Liver (tissue), 9 donors: Measurements from ENCODE around the gene CORT. TPM values are rescaled to one million over a fixed set of nuclear protein-coding genes. Genes with fewer than 3 reads are reported as not detected.

ENCODE experiments used
- DNase-seq: peaks from one replicate; pipeline ENCODE4 v3.0.0-alpha.2; 2017; ENCODE audit warnings: low spot score
- H3K27ac ChIP-seq, 2 donors: one replicate each; pipeline ENCODE4 v1.7.0; 2013; ENCODE audit warnings: inconsistent platforms in 2 of 2, low read length in 2 of 2, control low read depth in 1 of 2, low read depth in 1 of 2, mild to moderate bottlenecking in 1 of 2
- H3K27me3 ChIP-seq, 4 donors: one replicate each; pipeline versions ENCODE4 v1.6.1 to v1.7.0; 2013; ENCODE audit warnings: low read length in 3 of 4, inconsistent platforms in 1 of 4, mild to moderate bottlenecking in 1 of 4, moderate library complexity in 1 of 4; ENCODE audit not compliant: control insufficient read depth in 4 of 4, insufficient read depth in 4 of 4
- H3K36me3 ChIP-seq, 4 donors: one replicate each; pipeline versions ENCODE4 v1.6.1 to v1.7.0; 2013; ENCODE audit warnings: low read length in 3 of 4, mild to moderate bottlenecking in 3 of 4, low read depth in 1 of 4, moderate library complexity in 1 of 4; ENCODE audit not compliant: control insufficient read depth in 4 of 4, insufficient read depth in 3 of 4
- H3K4me1 ChIP-seq, 4 donors: one replicate each; pipeline versions ENCODE4 v1.6.1 to v1.7.0; 2013; ENCODE audit warnings: low read length in 3 of 4, mild to moderate bottlenecking in 3 of 4, moderate library complexity in 1 of 4; ENCODE audit not compliant: control insufficient read depth in 4 of 4, insufficient read depth in 4 of 4
- H3K4me3 ChIP-seq, 3 donors: one replicate each; pipeline versions ENCODE4 v1.6.1 to v1.7.0; 2013; ENCODE audit warnings: low read length in 3 of 3, control low read depth in 1 of 3, low read depth in 1 of 3, mild to moderate bottlenecking in 1 of 3
- H3K9ac ChIP-seq, 2 donors: one replicate each; pipeline ENCODE4 v1.7.0; 2013; ENCODE audit warnings: low read length in 2 of 2, mild to moderate bottlenecking in 2 of 2, moderate library complexity in 2 of 2, control low read depth in 1 of 2, low read depth in 1 of 2
- H3K9me3 ChIP-seq, 4 donors: one replicate each; pipeline versions ENCODE4 v1.6.1 to v1.7.0; 2013; ENCODE audit warnings: low read length in 3 of 4; ENCODE audit not compliant: control insufficient read depth in 4 of 4
- ATF3 ChIP-seq: IDR thresholded peaks from 2 replicates; pipeline ENCODE4 v1.6.1; 2016; ENCODE audit warnings: antibody characterized with exemption
- EGR1 ChIP-seq, 2 donors: IDR thresholded peaks; 2 replicates each; pipeline ENCODE4 v1.6.1; 2016 to 2018; ENCODE audit warnings: antibody characterized with exemption in 2 of 2, low read depth in 2 of 2
- FOXA1 ChIP-seq: IDR thresholded peaks from 2 replicates; pipeline ENCODE4 v1.6.1; 2016; ENCODE audit warnings: antibody characterized with exemption
- FOXA2 ChIP-seq: IDR thresholded peaks from 2 replicates; pipeline ENCODE4 v1.6.1; 2016; ENCODE audit warnings: antibody characterized with exemption
- GABPA ChIP-seq, 2 donors: IDR thresholded peaks in 1 of 2; conservative IDR thresholded peaks in 1 of 2; 2 replicates each; pipeline ENCODE4 v1.6.1; 2016; ENCODE audit warnings: antibody characterized with exemption in 2 of 2, mild to moderate bottlenecking in 1 of 2, moderate library complexity in 1 of 2
- HNF4A ChIP-seq, 2 donors: conservative IDR thresholded peaks; 2 replicates each; pipeline ENCODE4 v1.6.1; 2016; ENCODE audit warnings: antibody characterized with exemption in 2 of 2, mild to moderate bottlenecking in 2 of 2
- HNF4G ChIP-seq: IDR thresholded peaks from 2 replicates; pipeline ENCODE4 v1.6.1; 2016; ENCODE audit warnings: antibody characterized with exemption
- JUND ChIP-seq, 2 donors: IDR thresholded peaks; 2 replicates each; pipeline ENCODE4 v1.6.1; 2016; ENCODE audit warnings: antibody characterized with exemption in 2 of 2
- MAX ChIP-seq: IDR thresholded peaks from 2 replicates; pipeline ENCODE4 v1.6.1; 2016; ENCODE audit warnings: antibody characterized with exemption
- NR2F2 ChIP-seq: IDR thresholded peaks from 2 replicates; pipeline ENCODE4 v1.6.1; 2016; ENCODE audit warnings: antibody characterized with exemption
- RAD21 ChIP-seq, 2 donors: IDR thresholded peaks; 2 replicates each; pipeline ENCODE4 v1.6.1; 2016; ENCODE audit warnings: antibody characterized with exemption in 2 of 2, mild to moderate bottlenecking in 2 of 2
- RXRA ChIP-seq, 2 donors: IDR thresholded peaks; 2 replicates each; pipeline ENCODE4 v1.6.1; 2017 to 2018; ENCODE audit warnings: antibody characterized with exemption in 2 of 2, mild to moderate bottlenecking in 1 of 2
- SP1 ChIP-seq: IDR thresholded peaks from 2 replicates; pipeline ENCODE4 v1.6.1; 2018; ENCODE audit warnings: antibody characterized with exemption, mild to moderate bottlenecking
- TAF1 ChIP-seq: conservative IDR thresholded peaks from 2 replicates; pipeline ENCODE4 v1.6.1; 2016; ENCODE audit warnings: antibody characterized with exemption, mild to moderate bottlenecking
- YY1 ChIP-seq: IDR thresholded peaks from 2 replicates; pipeline ENCODE4 v1.6.1; 2016; ENCODE audit warnings: antibody characterized with exemption, mild to moderate bottlenecking
- ZBTB33 ChIP-seq: IDR thresholded peaks from 2 replicates; pipeline ENCODE4 v1.6.1; 2016; ENCODE audit warnings: antibody characterized with exemption
- WGBS: extraction: QIAGEN DNeasy Blood & Tissue Kit; methylation state at CpG from one replicate; pipeline ENCODE4 v1.1.7; 2013; 5-methylcytosine and 5-hydroxymethylcytosine counted together
- polyA plus RNA-seq, 2 donors: library from polyadenylated mRNA; stranded (reverse) in 1 of 2; unstranded in 1 of 2; fragments of 200-250 nt in 1 of 2; fragments of >200 nt in 1 of 2; fragmentation: Nextera tagmentation in 1 of 2; extraction: Ambion mirVana in 1 of 2; gene quantifications; one replicate each; pipeline versions ENCODE4 v1.2.1 to v1.2.3, GENCODE V29; 2013 to 2015
- total RNA-seq, 2 donors: library from RNA; depleted of rRNA; stranded (reverse); fragments of >200 nt; gene quantifications; one replicate each; pipeline ENCODE4 v1.2.3, GENCODE V29; 2014
- TF ChIP-seq, protein P1 (sequence below): fragments of 150-350 bp; IDR thresholded peaks from 2 replicates; pipeline ENCODE4 v1.5.1; 2017; ENCODE audit warnings: improper control_type of control experiment, low read depth, low read length; ENCODE audit not compliant: missing input control
- TF ChIP-seq, protein P2 (sequence below): IDR thresholded peaks from 2 replicates; pipeline ENCODE4 v1.6.1; 2016; ENCODE audit warnings: antibody characterized with exemption, mild to moderate bottlenecking
- donor health status: healthy.
- donor health status: healthy.
- donor health status: healthy.
- donor health status: healthy.
- donor health status: healthy.

Gene CORT
- total and polyA plus RNA-seq, 4 donors = 0.05 to 0.28 (median 0.13) TPM

- no peaks in the 10 kb centered on the region for H3K27me3 ChIP-seq
- TF ChIP-seq NR2F2 = no peak
- no peak for TF ChIP-seq FOXA2
- no peak for TF ChIP-seq ZBTB33
- no peak for TF ChIP-seq ATF3
- no peak for TF ChIP-seq TAF1
- TF ChIP-seq SP1 = no peak
- TF ChIP-seq EGR1 (IDR thresholded peaks at IDR 0.05; ENCODE audit: low read depth in 2 of 2) = no peak
- no peak for TF ChIP-seq MAX
- TF ChIP-seq HNF4A (conservative IDR thresholded peaks at IDR 0.05) = no peak
- TF ChIP-seq FOXA1 = no peak
- no peak for TF ChIP-seq YY1
- TF ChIP-seq, protein P1, sequence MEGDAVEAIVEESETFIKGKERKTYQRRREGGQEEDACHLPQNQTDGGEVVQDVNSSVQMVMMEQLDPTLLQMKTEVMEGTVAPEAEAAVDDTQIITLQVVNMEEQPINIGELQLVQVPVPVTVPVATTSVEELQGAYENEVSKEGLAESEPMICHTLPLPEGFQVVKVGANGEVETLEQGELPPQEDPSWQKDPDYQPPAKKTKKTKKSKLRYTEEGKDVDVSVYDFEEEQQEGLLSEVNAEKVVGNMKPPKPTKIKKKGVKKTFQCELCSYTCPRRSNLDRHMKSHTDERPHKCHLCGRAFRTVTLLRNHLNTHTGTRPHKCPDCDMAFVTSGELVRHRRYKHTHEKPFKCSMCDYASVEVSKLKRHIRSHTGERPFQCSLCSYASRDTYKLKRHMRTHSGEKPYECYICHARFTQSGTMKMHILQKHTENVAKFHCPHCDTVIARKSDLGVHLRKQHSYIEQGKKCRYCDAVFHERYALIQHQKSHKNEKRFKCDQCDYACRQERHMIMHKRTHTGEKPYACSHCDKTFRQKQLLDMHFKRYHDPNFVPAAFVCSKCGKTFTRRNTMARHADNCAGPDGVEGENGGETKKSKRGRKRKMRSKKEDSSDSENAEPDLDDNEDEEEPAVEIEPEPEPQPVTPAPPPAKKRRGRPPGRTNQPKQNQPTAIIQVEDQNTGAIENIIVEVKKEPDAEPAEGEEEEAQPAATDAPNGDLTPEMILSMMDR = no peak
- no peak for TF ChIP-seq RAD21 (IDR thresholded peaks at IDR 0.05)
- TF ChIP-seq, protein P2, sequence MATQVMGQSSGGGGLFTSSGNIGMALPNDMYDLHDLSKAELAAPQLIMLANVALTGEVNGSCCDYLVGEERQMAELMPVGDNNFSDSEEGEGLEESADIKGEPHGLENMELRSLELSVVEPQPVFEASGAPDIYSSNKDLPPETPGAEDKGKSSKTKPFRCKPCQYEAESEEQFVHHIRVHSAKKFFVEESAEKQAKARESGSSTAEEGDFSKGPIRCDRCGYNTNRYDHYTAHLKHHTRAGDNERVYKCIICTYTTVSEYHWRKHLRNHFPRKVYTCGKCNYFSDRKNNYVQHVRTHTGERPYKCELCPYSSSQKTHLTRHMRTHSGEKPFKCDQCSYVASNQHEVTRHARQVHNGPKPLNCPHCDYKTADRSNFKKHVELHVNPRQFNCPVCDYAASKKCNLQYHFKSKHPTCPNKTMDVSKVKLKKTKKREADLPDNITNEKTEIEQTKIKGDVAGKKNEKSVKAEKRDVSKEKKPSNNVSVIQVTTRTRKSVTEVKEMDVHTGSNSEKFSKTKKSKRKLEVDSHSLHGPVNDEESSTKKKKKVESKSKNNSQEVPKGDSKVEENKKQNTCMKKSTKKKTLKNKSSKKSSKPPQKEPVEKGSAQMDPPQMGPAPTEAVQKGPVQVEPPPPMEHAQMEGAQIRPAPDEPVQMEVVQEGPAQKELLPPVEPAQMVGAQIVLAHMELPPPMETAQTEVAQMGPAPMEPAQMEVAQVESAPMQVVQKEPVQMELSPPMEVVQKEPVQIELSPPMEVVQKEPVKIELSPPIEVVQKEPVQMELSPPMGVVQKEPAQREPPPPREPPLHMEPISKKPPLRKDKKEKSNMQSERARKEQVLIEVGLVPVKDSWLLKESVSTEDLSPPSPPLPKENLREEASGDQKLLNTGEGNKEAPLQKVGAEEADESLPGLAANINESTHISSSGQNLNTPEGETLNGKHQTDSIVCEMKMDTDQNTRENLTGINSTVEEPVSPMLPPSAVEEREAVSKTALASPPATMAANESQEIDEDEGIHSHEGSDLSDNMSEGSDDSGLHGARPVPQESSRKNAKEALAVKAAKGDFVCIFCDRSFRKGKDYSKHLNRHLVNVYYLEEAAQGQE = no peak
- no peak for TF ChIP-seq GABPA (IDR thresholded peaks at IDR 0.05 in 1 of 2, conservative IDR thresholded peaks at IDR 0.05 in 1 of 2)
- TF ChIP-seq HNF4G = no peak
- TF ChIP-seq JUND (IDR thresholded peaks at IDR 0.05) = no peak
- TF ChIP-seq RXRA (IDR thresholded peaks at IDR 0.05) = no peak
- H3K9me3 ChIP-seq = no peaks in the 10 kb centered on the region
- H3K27ac ChIP-seq = no peak overlapping the region
- H3K36me3 ChIP-seq = peaks cover 0 to 2% (median under 1%) of the 10 kb centered on the region in 4 donors
- 92% methylated on average over 11 of the region's 11 CpGs for WGBS
- H3K4me3 ChIP-seq = no peak overlapping the region
- no peak overlapping the region for H3K9ac ChIP-seq
- DNase-seq = no peak
- peaks cover 2 to 20% (median 13%) of the 10 kb centered on the region in 4 donors for H3K4me1 ChIP-seq
Observed at GRCh38 chr1:10433790-10434189, 16.0 kb upstream of the CORT start.
